GM19397 (cell line): ENCODE data around the gene MEGF6.
"Not testable (repeated sequence)": the region's sequence is repeated elsewhere in the genome, so short reads cannot be mapped to it uniquely, and the experiment has no call there.

Source experiments
- ATAC-seq: cut with Tn5 transposase; IDR thresholded peaks from one replicate; pipeline ENCODE4 v1.9.1; 2021; ENCODE audit warnings: mild to moderate bottlenecking, moderate library complexity; ENCODE audit not compliant: unreplicated experiment

MEGF6 gene

GRCh38 chr1:3594706-3595377 lies 16.5 kb downstream of the MEGF6 start:
- no peak for ATAC-seq

GRCh38 chr1:3593745-3594144 lies 17.6 kb downstream of the MEGF6 start:
- ATAC-seq, result no peak

DNA sequence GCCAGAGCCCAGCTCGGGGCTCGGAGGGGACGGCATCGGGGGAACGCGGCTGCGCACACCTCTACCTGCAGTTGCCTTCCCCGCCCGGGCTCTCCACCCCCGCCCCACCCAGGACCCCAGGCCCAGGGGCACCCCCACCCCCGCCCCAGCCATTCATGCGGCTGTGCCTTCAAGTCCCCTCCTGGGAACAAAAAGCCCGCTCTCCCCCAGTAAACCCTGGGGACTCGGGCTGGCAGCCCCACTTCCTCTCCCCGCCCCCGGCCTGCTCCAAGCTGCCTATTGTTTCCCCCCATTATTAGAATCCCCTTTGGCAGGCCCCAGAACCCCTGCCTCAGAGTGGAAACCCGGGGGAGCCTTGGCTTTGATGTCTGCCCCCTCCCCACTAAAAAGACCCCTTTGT lies 18.0 kb downstream of the MEGF6 start:
- ATAC-seq, result no peak

GRCh38 chr1:3590951-3591865 lies 20.1 kb downstream of the MEGF6 start:
- no peak for ATAC-seq

- ATAC-seq, result no peak
Observed at GRCh38 chr1:3590139-3590763, 21.1 kb downstream of the MEGF6 start.

DNA sequence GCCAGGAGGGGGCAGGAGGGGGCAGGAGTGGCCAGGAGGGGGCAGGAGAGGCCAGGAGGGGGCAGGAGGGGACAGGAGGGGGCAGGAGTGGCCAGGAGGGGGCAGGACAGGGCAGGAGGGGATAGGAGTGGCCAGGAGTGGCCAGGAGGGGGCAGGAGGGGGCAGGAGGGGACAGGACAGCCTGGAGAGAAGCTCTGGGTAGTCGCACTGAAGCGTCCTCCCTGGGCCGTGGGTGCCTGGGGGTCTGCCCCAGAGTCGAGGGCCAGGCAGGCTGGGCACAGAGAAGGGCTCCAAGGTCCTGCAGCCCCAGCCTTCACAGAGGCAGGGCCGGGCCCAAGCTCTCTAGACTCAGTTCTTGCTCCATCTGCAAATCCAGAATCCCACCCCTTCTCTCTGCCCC lies 22.9 kb downstream of the MEGF6 start:
- no peak for ATAC-seq

DNA sequence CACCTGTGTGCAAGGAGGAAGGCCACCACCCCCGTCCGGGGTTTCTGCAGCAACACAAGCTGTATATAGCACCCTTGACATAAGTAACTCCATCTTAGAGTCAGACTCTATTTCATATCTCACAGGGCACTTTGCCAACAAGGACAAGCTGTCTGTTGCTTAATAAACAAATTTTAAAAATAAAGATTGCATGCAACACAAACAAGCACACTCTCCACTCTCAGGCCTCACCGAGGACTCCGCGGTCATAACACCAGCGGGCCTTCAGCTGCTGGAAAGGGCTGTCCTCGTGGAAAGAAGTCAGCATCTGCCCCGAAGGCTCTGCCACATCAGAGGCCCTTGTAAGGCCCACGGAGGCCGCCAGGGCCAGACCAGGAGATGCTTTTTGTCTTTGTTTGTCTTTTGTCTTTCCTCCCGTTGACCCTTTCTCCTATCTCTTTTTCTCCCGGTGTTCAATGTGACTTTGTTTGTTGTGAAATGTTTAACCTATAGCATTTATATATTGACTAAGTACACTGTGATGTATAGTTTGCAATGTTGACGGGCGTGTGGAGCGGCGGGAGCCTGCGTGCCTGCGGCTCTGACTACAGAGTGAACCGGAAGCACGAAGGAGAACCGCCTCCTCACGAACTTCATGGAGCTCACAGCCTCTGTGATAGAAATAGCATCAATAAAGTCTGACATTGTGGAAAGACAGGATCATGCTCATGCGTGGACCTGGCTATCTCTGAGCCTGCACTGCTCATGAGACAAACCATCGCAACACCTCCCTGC lies 24.1 kb downstream of the MEGF6 start:
- no peak for ATAC-seq

- no peak for ATAC-seq
Observed at GRCh38 chr1:3585940-3586568, 25.3 kb downstream of the MEGF6 start.

DNA sequence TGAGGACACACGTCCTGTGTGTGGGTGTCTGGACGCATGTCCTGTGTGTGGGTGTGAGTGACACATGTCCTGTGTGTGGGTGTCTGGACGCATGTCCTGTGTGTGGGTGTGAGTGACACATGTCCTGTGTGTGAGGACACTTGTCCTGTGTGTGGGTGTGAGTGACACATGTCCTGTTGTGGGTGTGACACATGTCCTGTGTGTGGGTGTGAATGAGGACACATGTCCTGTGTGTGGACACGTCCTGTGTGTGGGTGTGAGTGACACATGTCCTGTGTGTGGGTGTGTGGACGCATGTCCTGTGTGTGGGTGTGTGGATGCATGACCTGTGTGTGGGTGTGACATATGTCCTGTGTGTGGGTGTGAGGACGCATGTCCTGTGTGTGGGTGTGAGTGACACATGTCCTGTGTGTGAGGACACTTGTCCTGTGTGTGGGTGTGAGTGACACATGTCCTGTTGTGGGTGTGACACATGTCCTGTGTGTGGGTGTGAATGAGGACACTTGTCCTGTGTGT lies 25.9 kb downstream of the MEGF6 start:
- ATAC-seq, result not testable (repeated sequence)

GRCh38 chr1:3584915-3585314 lies 26.4 kb downstream of the MEGF6 start:
- no peak for ATAC-seq

- ATAC-seq, result not testable (repeated sequence)
Observed at GRCh38 chr1:3583751-3584150, 27.6 kb downstream of the MEGF6 start.

DNA sequence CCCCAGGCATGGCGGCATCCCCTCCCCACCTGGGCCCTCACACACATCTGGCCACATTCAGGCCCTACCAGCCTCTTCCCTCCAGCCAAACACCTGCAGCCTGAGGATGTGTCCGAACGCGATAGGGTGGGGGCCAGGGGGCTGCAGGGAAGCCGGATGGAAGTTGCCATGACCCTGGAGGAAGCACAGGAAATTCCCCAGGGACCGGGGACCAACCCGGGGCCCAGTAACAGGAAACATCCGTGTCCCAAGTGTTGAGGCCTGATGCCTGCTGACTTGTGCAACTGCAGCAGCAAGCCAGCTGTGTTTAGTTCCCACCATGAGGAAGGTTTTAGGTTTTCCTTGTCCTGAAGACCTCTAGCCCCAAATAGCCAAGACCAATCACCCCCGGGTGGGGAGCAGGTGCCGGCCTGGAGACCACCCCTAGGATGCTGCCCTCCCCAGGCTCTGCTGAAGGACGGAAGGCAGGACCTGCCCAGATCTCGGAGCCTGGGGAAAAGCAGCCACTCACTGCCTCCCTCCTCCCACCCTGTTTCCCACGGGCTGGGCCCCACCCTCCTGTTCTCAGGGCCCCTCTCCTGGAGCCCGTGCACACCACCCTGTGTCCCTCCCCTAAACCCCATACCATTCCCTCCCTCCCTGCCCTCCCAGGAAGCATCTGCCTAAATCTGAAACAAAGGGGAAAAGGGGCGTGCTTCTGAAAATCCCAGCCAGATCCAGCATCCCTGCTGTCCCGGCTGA lies 29.8 kb downstream of the MEGF6 start:
- no peak for ATAC-seq

DNA sequence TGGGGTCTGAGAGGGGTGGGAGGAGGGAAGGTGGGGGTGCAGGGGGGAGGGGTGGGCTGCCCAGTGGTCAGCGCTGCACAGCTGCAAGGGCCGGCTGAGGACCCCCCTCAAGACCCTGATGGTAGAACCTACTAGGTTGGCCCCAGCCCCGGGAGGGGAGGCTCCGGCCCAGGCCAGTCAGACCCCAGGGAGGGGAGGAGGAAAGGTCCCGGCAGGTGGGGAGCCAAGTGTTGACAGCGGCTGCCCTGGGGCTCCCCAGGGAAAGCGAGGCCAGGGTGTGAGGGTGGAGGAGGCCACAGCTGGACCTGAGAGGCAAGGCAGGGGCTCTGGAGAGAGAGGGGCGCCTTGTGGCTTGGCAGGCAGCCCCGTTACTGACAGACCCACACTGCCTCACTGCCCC lies 31.1 kb downstream of the MEGF6 start:
- no peak for ATAC-seq

DNA sequence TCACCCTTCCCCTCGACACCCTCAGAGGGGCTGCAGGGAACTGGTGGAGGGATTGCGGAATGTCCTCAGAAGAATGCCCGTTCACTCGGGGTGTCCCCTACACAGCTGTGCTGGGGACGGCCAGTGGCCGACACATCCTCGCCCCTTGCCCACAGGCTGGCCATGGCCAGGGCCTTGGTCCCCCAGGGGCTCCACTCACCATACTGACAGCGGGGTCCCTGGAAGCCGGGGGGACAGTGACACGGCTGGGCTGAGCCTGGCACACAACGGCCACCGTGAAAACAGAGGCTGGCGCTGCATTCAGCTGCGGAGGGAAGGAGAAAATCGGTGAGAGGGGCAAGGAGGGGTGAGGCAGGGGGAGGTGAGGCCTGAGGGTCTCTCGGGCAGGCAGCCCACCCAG lies 31.7 kb downstream of the MEGF6 start:
- ATAC-seq, result no peak

DNA sequence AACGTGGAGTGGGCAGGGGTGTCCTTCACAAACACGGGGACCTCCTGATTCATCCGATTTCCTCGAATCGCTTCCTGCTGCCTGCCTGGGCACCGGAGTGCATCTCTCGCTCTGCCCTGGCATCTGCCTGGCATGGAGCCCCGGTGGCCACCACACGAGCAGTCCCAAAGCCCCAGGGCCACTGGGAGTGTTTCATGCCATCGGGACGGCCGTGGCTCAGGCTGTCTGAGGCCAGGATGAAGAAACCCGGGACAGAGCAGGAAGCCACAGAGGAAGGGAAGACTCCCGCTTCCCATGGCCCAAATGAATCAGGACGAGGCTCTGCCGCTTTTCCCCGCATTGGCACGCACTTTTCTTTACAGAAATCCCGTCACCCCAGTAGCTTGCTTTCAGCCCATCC lies 32.4 kb downstream of the MEGF6 start:
- no peak for ATAC-seq

DNA sequence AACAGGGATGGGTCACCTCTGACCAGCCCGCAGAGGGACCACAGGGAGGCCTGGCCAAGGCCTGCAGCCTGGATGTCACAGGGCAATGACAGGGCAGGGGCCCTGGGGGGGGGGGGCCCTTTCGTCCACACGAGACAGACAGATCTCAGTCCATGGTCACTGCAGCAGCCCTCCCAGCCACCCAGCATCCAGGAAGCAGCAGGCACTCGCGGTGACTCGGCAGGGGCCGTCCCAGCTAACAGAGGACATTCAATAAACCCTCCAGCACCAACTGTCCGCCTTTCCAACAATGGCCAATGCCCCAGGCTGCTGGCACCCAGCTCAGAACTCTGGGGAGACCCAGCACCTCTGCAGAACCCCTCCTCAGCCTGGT lies 32.9 kb downstream of the MEGF6 start:
- no peak for ATAC-seq

DNA sequence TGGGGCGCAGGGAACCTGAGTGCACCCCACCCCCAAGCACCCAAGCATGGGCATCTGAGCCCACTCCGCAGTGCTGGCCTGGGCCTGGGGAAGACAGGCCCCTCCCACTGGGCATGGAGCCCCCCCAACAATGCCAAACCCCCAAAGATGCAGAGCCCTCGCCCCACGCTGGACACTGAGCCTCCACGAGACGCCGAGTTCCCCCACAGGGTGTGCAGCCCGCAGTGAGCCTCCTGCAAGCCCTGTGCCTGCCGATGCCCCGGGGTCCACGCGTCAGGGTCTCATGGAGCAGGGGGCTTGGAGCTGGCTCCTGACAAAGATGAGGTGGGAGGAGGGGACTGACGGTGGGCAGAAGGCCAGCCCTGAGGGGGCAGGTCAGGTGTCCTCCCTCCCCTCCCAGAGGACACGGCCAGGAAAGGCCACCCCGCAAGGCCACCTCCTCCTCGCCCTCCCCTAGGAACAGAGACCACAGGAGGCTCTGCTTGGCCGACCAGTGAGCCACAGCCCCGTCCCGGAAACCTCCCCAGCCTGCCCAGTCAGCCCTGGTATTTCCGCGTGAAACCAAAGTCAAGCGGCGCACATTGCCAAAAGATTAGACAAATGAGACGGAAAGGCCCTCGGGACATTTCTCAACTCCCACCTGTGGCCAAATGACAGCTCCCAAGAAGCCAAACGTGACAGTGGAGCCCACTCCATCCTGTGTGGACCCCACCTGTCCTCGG lies 33.4 kb downstream of the MEGF6 start:
- ATAC-seq, result no peak

GRCh38 chr1:3577300-3577699 lies 34.0 kb downstream of the MEGF6 start:
- no peak for ATAC-seq

DNA sequence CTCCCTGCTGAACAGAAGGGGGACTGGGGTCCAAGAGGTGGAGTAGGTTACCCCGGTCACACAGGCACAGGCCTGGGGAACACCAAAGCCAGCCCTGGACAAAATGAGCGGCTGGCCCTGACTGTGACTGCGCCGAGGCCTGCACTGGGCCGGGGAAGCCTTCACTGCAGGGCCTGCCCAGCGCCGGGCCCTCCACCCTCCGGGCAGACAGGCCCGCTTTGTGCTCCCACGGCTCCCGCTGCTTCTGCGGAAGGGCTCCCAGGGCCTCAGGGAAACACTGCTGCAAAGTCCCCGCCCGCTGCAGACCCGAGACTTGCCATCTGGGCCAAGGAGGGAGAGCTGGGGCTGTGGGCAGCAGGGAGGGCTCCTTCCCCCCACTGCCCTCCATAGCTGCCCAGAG lies 35.3 kb downstream of the MEGF6 start:
- ATAC-seq, result no peak
